ENCODE measurements around the gene ISM1.

Gene ISM1

GRCh38 chr20:13261460-13262301 is 40.6 kb downstream of the ISM1 start:
- peak; percentile 61 for DNase-seq (ENCODE audit: low read depth, low spot score)
- in situ Hi-C loops (cut with HindIII; ENCODE audit: low sequenced_read_pairs): no loop called here
- TF ChIP-seq CTCF (IDR thresholded peaks at IDR 0.05; ENCODE audit: low read depth, low read length): peak; percentile 95

GRCh38 chr20:13262302-13262650 is 41.2 kb downstream of the ISM1 start:
- no peak overlapping the region for H3K4me3 ChIP-seq (ENCODE audit: low read depth, low read length)
- no peak for TF ChIP-seq CTCF (IDR thresholded peaks at IDR 0.05; ENCODE audit: low read depth, low read length)
- in situ Hi-C loops (cut with HindIII; ENCODE audit: low sequenced_read_pairs): no loop called here
- DNase-seq (ENCODE audit: low read depth, low spot score): no peak

More at GRCh38 chr20:13261460-13262301, 40.6 kb downstream of the ISM1 start:
- no peak overlapping the region for H3K4me3 ChIP-seq (ENCODE audit: low read depth, low read length)

- in situ Hi-C loops (cut with HindIII; ENCODE audit: low sequenced_read_pairs): no loop called here
- no peak for TF ChIP-seq CTCF (IDR thresholded peaks at IDR 0.05; ENCODE audit: low read depth, low read length)
- no peak for DNase-seq (ENCODE audit: low read depth, low spot score)
- H3K4me3 ChIP-seq (ENCODE audit: low read depth, low read length): no peak overlapping the region
Observed at GRCh38 chr20:13262671-13263360, 41.7 kb downstream of the ISM1 start.

GRCh38 chr20:13263451-13263850 is 42.4 kb downstream of the ISM1 start:
- no peak overlapping the region for H3K4me3 ChIP-seq (ENCODE audit: low read depth, low read length)
- DNase-seq (ENCODE audit: low read depth, low spot score): no peak
- in situ Hi-C loops (cut with HindIII; ENCODE audit: low sequenced_read_pairs): no loop called here
- TF ChIP-seq CTCF (IDR thresholded peaks at IDR 0.05; ENCODE audit: low read depth, low read length): no peak

- no peak for DNase-seq (ENCODE audit: low read depth, low spot score)
- TF ChIP-seq CTCF (IDR thresholded peaks at IDR 0.05; ENCODE audit: low read depth, low read length): no peak
- no peak overlapping the region for H3K4me3 ChIP-seq (ENCODE audit: low read depth, low read length)
- in situ Hi-C loops (cut with HindIII; ENCODE audit: low sequenced_read_pairs): no loop called here
Observed at GRCh38 chr20:13264907-13265306, 43.8 kb downstream of the ISM1 start.

- no peak for DNase-seq (ENCODE audit: low read depth, low spot score)
- in situ Hi-C loops (cut with HindIII; ENCODE audit: low sequenced_read_pairs): no loop called here
- TF ChIP-seq CTCF (IDR thresholded peaks at IDR 0.05; ENCODE audit: low read depth, low read length): no peak
- no peak overlapping the region for H3K4me3 ChIP-seq (ENCODE audit: low read depth, low read length)
Observed at GRCh38 chr20:13265941-13266340, 44.9 kb downstream of the ISM1 start.
